ENCODE data around the gene TMCO2. TPM values are rescaled to one million over a fixed set of nuclear protein-coding genes. Genes with fewer than 3 reads are reported as not detected.

The TMCO2 gene
- total and polyA plus RNA-seq, 8 donors, result not detected

GRCh38 chr1:40240390-40240789 is 7.3 kb upstream of the TMCO2 start:
- no peak for TF ChIP-seq CTCF (IDR thresholded peaks at IDR 0.05)
- no peak for DNase-seq
- H3K4me3 ChIP-seq, result no peak overlapping the region
- no peaks in the 10 kb centered on the region for H3K9me3 ChIP-seq
- ATAC-seq, result no peak
- H3K27ac ChIP-seq, result no peak overlapping the region
- intact Hi-C loops (cut with DNase I), result no loop called here
- 92 to 94% methylated on average over 2 of the region's 2 CpGs for WGBS, 2 donors
- peaks cover 0 to 20% (median 4%) of the 10 kb centered on the region in 3 donors for H3K36me3 ChIP-seq
- no peak for FAIRE-seq
- no peaks in the 10 kb centered on the region for H3K4me1 ChIP-seq
- H3K27me3 ChIP-seq, result no peaks in the 10 kb centered on the region

DNA sequence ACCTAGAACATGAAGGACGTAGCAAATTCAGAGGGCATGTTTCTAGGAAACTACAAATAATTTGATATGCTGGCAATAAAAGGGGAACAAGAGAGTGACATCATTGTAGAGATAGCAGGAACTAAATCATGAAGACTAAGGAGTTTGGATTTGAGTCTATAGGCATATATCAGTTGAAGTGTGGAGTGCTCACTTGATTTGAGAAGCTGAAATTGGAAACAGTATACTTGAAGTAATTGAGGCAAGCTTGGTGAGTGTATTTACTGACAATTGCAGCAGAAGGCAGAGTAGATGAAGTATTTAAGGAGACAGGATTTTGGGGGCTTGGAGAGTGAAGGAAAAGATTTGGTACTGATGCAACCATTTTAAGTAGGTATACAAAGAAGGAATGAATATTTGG is 6.4 kb upstream of the TMCO2 start:
- intact Hi-C loops (cut with DNase I), result no loop called here
- FAIRE-seq, result no peak

DNA sequence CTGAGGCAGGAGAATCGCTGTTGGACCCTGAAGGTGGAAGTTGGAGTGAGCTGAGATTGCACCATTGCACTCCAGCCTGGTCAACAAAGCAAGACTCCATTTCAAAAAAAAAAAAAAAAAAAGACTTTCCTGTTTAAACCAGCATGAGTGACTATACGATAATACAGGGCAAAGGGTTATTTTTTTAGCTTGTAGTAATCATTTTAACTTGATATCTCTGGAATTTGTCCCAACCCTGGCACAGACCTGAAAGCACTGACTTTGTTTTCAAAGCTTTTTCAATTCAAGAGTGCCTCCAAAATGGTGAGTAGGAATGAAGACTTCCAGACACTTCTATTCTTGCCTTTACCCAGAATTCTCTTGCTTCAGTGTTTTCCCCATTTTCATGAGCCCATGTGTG is 4.4 kb upstream of the TMCO2 start:
- no peak for TF ChIP-seq CTCF (IDR thresholded peaks at IDR 0.05)
- DNase-seq (no peak), ATAC-seq (peak in 1 of 4 donors; percentile 16), FAIRE-seq (no peak)
- intact Hi-C loops (cut with DNase I), result no loop called here
- Histone ChIP-seq H3K4me1 (no peaks in the 10 kb centered on the region), H3K4me3 (no peak overlapping the region), H3K27ac (no peak overlapping the region), H3K27me3 (no peaks in the 10 kb centered on the region), H3K36me3 (no peaks in the 10 kb centered on the region), H3K9me3 (no peaks in the 10 kb centered on the region)
- WGBS, 2 donors, result 38 to 42% methylated on average over 2 of the region's 2 CpGs

More for the DNA sequence above, 6.4 kb upstream of the TMCO2 start:
- TF ChIP-seq CTCF (IDR thresholded peaks at IDR 0.05), result no peak
- DNase-seq, result no peak
- no peak for ATAC-seq
- Histone ChIP-seq H3K36me3 (peaks cover 0 to 12% (median 4%) of the 10 kb centered on the region in 3 donors), H3K27me3 (no peaks in the 10 kb centered on the region), H3K9me3 (no peaks in the 10 kb centered on the region), H3K4me1 (no peaks in the 10 kb centered on the region), H3K27ac (no peak overlapping the region), H3K4me3 (no peak overlapping the region)
- WGBS, 2 donors, result 82 to 87% methylated on average over 1 of the region's 1 CpG

- TF ChIP-seq CTCF (IDR thresholded peaks at IDR 0.05), result no peak
- 71 to 72% methylated on average over 4 of the region's 4 CpGs for WGBS, 2 donors
- Histone ChIP-seq H3K27me3 (no peaks in the 10 kb centered on the region), H3K4me3 (no peak overlapping the region), H3K36me3 (no peaks in the 10 kb centered on the region), H3K27ac (no peak overlapping the region), H3K9me3 (no peaks in the 10 kb centered on the region), H3K4me1 (no peaks in the 10 kb centered on the region)
- DNase-seq (no peak), FAIRE-seq (no peak), ATAC-seq (no peak)
- intact Hi-C loops (cut with DNase I), result no loop called here
Observed at GRCh38 chr1:40244138-40244744, 3.5 kb upstream of the TMCO2 start.

DNA sequence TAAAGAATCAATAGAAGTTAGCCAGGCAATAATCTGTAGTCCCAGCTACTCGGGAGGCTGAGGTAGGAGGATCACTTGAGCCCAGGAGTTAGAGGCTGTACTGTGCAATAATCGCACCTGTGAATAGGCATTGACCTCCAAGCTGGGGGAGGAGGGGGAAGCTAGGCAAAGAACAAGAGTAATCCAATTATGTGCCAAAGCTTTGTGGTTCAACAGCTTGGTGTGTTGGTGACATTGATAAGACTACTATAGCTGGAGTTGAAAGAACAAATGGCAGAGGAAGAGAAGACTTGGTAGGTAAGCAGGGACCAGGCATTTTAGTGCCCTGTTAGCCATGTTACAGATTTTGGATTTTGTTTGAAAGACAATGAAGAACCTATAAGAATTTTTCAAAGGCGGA is 2.1 kb upstream of the TMCO2 start:
- DNase-seq (no peak), ATAC-seq (no peak), FAIRE-seq (no peak)
- Histone ChIP-seq H3K36me3 (no peaks in the 10 kb centered on the region), H3K27me3 (no peaks in the 10 kb centered on the region), H3K4me3 (no peak overlapping the region), H3K9me3 (no peaks in the 10 kb centered on the region), H3K27ac (no peak overlapping the region), H3K4me1 (no peaks in the 10 kb centered on the region)
- no peak for TF ChIP-seq CTCF (IDR thresholded peaks at IDR 0.05)
- intact Hi-C loops (cut with DNase I), result no loop called here
- WGBS, 2 donors, result 80 to 92% methylated on average over 3 of the region's 3 CpGs
